DMS 273 treated with DMSO at 0.1 percent for 48 hours (cell line): ENCODE results near the gene MTCL1.

Source experiments
- DNase-seq: peaks from one replicate; lab custom pipeline; 2025; lab: John Stamatoyannopoulos, UW

The MTCL1 gene

DNA sequence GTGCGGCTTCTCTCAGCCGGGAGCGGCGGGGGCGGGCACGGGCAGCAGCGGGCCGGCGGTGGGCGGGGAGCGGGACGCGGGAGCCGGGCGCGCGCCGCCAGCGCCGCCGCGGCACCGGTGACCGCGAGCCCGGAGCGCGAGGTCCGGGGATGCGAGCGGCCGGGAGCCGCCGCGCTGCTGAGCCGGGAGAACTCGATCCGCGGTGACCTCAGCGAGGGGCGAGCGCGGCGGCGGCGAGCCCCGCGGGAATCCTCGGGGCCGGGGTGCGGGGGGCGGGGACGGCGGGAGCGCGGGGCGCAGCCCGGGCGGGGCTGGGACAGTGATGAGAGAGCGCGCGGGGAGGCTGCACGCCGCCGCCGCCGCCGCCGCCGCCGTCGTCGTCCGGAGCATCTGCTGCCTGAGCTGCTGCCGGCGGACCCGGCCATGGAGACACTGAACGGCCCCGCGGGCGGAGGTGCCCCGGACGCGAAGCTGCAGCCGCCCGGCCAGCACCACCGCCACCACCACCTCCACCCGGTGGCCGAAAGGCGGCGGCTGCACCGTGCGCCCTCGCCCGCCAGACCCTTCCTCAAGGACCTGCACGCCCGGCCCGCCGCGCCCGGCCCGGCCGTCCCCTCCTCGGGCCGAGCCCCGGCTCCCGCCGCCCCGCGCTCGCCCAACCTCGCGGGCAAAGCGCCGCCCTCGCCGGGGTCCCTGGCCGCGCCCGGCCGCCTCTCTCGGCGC is at the start of gene MTCL1:
Gene MTCL1, plus strand, starts transcription at position 319 of the 723 bp plus-strand sequence. Its CDS starts 105 bp downstream, at position 424.
- peak; percentile 25 for DNase-seq

DNA sequence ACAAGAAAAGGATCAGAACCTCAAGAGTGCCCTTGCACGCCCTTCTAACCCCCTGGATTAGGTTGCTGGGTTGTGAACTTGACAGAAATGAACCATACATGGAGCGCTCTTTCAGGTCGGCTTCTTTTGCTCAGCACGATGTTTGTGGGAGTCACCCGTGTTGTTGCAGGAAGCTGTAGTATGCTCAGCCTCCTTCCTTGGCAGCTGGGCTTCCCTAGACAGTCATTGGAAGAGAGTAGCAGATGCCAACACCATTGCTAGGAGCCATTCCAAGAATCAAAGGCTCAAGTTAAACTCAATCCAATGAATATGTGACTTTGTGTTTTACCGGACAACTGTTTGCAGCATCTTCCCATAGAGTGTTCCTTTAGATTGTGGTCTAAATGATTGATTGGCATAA is 49.1 kb upstream of the MTCL1 start:
- DNase-seq, result peak; percentile 13

DNA sequence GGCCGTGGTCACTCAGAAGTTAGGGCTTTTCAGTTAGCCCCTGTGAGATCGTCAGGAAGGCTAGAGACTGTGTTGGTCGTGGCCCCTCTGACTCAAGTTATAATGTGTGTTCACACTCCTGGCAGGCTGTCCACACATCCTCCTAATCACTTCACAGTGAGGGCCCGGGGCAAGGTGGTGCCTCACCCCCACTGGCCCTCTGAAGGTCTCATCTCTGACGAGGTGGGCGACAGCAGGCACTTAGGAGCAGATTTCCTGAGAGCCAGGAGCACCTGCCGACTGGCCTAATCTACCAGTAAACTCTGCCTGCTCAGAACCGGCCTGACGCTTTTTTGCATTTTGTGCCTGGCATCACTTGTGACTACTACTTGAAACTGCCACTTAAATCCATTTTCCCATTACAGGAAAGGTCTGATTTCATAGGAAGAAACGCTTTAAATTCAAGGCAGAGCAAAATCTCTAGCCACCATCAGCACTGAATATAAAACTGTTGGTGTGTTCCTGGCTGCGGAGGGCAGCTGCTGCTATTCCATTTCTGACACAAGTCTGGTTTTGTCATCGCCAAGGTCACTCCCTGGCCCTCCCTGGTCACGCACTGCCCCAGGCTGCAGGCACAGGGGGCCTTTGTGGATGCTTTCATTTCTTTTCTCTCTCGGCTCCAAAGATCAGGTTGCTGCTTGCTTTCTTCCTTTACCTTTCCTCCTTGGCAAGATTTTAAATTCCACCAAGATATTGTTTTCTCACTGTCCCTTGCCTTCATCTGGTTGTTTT is 48.1 kb upstream of the MTCL1 start:
- DNase-seq, result no peak

DNA sequence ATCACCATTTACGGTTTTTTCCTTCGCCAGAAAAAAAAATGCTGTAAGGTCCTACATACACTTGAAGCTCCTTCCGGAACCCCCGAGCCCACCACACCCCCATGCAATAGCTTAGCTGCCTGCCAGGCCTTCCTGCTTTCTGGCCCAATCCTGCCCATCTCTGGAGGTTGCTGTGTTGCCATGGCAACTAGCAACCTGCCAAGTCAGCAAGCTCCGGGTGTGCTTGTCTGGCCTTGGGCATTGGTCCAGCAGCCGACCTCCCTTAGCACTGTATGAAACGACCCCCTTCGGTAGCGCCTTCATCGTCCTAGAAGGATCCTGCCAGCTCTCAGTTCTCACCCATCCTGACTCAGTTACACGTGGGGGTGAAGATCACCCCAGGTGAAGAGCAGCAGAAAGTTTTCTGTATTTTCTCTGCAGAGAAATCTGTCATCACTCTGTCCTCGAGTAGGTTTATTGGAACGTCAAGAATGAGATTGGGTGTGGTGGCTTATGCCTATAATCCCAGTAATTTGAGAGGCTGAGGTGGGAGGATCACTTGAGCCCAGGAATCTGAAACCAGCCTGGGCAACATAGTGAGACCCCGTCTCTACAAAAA is 47.4 kb upstream of the MTCL1 start:
- peak; percentile 11 for DNase-seq

DNA sequence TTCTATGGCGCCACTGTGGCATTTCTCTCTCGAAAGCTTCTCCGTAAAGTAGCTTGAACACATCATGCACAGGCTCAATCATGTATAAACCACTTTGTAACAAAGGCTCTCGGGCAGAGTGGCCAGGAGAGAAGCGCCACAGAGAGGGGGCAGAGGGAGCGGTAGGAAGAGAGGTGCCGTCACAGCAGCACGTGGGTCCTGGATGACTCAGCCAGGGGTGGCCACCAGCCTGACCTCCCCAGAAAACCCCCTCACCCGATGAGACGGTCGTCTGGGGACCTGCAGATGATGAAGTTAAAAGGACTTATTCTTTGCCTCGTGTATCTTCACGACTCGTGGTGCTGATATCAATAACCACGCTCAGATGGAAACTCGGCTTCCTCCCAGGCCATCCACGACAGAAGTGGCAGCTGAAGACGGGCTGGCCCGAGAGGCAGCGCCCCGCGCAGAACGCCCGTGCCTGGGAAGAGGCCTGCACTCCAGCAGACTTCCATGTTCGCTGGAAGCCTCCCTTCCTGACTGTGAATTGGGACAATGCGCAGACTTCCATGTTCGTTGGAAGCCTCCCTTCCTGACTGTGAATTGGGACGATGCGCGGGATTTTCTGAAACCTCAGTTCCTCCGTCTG is 46.4 kb upstream of the MTCL1 start:
- no peak for DNase-seq

DNA sequence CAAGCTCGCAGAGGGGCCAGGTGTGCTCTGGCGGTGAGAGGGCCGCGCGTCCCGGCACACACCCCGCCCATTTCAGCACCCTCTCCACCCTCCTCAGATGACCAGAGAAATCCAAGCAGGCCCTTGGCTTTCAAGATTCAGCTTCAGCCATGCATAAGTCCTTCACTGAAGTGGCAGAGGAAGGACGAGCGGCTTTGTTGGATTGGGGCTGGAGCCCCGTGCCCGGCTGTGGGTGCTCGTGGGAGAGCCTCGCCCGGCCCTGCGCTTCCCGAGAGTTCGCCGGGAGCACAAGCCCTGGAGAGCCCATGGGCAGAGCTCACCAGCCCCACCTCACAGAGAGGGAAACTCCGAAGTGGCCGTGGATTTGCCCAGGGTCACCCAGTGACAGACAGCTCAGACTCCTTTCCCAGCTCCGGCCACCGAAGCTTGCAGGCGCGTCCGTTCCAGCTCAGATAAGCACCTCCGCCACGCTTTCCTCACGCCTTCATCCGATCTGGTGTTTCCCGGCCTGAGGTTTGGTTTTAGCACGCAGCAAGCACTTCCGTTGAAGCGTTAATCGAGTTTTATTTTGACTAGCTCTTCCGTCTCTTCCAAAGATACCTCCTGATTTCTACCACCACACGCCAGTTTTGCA is 45.6 kb upstream of the MTCL1 start:
- DNase-seq, result no peak

DNA sequence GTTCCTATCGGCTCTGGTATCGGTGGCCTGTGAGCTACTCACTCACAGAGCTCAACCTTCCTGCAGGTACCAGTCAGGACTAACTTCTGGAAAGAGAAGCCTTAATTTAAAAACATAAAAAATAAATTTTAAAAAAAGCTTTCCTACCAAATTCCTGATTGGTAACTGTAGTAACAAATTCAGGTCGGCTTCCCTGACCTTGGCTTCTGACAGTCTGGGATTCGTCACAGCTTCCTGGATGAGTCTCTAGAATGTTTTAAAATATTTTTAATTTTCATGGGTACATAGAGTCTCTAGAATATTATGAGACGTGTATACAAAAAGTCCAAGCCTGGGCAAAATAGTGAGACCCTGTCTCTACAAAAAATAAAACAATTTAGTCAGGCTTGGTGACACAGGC is 45.0 kb upstream of the MTCL1 start:
- no peak for DNase-seq

DNA sequence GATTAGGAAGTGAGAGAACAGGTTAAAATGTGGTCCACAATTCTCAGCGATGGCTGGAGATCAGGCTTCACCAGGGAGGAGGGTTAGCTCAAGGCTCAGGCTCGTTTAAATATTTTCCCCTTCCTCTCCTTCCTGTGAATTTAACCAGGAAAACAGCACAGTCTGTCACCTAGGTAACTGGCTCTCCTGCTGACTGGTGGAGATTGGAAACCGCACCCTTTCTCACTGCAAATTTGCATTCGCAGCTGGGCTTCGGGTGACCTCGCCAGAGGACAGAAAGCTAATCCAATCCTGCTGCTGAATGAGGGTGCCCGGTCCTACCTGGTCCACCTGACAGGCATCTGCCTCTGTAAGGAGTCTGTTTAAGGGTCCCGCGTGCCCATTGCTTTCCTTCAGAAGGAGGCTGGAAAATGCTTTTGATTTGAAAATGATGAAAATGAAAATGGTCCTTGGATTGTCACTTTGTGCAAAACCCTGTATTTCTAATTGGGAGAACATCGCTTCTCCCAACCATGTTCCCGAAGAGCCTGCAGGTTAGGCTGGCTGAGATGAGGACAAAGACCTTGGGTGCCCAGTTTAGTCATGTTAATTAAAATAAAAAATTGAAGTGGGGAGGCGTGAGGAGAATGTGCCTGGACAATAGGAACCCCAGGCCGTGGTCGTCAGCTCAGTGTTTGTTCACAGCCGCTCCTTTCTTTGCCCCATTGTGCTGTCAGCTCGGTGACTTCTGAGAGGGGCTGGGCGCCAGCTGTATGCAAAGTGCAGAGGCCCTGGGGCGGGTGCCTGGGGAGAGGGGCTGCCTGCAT is 43.4 kb upstream of the MTCL1 start:
- peak; percentile 64 for DNase-seq

DNA sequence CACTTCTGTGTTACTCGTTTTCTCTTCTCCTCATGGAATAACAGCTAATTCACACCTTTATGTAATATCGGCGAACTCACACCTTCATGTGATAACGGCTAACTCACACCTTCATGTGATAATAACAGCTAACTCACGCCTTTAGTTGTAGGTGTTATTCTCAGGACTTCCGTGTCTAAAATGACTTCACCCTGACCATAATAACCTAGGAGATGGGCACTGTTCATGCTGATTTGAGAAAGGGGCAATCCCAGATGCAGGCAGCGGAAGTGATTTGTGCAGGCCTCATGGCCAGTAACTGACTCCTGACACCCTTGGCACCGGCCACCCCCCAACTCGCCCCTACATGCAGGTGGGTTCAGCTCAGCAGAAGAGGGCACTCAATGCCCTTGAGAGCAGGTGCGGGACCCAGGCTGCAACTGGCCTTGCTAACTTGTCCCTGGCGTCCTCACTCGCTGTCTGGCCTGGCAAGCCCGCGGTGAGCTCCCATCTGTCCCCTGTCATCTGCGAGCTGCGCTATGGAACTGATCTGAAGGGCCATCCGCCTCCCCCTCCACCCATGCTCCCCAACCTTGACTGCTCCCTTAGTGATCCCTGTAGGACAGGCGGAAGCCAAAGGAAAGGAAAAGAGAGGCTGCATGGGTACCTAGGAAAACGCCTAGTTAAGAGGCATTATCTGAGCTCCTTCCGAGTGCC is 42.6 kb upstream of the MTCL1 start:
- no peak for DNase-seq

DNA sequence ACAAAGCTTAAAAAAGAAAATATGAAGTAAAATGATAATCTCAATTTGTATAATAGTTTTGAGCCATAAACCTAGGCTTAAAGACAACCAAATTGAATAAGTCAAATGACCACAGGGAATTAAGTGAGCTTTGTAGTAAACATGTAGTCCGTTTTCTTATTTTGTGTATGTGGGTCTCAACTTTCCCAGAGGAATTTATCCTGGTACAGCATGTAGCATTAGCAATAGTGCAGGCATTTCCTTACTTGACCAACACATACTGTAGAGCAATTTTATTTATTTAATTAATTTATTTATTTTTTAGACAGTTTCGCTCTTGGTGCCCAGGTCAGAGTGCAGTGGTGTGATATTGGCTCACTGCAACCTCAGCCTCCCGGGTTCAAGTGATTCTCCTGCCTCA is 37.5 kb upstream of the MTCL1 start:
- no peak for DNase-seq

DNA sequence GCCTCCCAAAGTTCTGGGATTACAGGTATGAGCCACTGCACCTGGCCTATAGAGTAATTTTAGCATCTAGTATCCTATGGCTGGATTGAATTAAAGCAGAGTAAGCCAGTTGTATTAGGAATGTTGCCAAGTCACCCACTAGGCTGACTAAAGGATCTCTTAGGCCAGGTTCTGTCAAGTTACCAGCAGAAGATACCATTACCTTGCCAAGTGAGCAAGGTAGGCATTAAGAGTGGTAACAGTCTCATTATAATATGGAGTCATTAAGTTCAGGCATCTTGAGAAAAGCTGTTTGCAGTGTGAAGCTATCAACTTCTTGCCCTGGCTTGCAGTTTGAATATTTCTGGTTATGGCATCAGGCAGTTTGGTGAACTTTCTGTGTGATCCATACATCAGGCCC is 37.0 kb upstream of the MTCL1 start:
- DNase-seq, result no peak

DNA sequence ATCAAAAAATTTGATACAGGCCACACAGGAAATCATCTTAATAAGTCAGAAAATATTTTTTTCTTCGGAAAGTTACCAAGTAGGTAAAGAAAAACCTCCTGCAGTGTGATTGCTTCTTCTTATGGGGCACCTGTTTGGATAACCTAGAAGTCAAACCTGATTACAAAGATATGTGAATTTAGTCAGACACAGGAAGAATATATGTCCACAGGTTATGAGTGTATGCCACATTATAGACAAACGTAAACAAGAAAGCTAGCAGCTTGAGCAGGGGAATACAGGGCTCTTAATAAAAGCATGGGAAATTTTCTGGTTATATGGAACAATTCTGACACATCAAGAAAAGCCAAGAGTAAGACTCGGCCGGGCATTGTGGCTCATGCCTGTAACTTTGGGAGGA is 35.8 kb upstream of the MTCL1 start:
- DNase-seq, result no peak

DNA sequence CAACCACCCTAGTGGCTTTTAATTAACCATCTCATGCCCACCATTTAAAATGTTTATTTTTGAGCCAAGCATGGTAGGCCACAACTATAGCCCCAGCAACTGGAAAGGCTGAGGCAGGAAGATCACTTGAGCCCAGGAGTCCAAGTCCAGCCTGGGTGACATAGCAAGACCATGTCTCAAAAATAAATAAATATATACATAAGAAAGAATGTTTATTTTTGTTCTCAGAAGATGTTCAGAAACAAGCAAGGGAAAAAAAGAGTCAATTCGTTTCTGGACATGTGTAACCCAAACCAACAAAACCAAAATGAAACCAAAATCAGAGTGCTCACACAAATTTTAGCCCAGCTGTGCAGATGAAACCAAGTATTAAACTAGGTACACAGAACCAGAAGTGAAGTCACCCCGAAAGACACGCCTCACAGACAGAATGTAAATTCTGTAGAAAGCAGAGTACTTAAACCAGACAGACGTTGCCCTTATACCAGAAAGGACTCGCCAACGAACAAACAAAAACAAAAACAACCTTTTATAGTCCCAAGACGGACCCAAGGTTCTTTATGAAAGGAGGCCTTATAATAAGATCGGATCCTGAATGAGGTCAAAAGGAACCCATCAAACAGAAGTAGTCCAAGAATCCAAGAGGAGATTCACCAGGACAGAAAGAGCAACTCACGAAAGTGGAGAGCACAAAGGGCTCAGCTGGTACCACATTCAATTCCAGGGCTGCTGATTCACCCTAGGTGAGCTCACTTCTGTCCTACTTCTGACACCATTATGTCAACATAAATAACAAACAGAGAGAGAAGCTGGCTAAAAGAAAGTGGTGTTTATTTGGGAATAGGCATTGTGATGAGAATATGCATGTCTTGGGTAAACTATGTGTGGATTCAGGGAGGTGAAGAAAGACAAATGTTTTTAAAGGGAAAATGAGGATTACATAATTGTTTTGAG is 31.8 kb upstream of the MTCL1 start:
- no peak for DNase-seq

DNA sequence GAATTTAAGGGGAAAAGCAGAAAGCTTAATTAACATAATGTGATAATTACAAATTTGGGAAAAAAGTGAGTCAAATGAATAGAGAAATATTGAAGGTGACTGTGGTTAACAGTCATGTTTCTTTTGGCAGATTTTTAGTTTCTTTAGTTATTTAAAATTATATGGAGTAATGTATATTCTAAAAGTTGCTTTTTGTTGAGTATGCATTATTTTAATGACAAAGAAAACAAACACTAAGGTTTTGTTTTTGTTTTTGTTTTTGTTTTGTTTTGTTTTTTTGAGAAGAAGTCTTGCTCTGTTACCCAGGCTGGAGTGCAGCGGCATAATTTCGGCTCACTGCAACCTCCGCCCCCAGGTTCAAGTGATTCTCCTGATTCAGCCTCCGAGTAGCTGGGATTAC is 30.3 kb upstream of the MTCL1 start:
- no peak for DNase-seq

DNA sequence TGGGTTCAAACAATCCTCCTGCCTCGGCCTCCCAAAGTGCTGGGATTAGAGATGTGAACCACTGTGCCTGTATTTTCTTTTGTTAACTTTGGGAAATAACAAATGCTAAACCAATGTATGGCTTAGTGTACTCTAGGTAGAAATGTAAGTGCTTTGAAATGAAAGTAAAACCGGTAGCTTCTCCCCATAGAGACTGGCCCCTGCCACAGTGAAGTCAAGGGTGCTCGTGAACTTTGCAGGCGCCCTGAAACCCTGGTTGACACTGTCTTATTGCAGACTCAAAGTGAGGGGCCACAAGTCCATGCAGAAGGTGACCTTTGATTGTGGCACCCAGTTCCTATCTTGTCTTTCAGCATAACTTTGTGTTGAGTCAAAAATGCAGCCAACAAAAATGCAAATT is 24.2 kb upstream of the MTCL1 start:
- DNase-seq, result no peak

DNA sequence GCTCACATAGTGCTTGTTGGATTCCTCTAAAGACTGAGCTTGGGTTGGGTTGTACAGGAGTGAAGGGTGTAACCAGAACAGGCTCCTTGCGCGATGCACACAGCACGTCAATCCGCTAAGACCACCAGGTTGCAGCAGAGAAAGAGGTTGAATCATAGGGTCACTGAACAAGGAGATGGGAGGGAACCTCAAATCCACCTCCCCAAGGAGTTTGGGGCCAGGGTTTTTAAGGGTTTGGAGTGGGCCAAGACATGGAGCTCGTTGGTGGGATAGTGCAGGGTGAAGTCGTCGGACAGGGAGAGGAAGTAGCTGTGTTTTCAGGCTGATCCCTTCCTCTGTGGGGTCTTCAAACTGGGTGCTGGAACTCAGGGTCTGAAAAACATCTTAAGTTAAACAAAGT is 20.8 kb upstream of the MTCL1 start:
- DNase-seq, result no peak

DNA sequence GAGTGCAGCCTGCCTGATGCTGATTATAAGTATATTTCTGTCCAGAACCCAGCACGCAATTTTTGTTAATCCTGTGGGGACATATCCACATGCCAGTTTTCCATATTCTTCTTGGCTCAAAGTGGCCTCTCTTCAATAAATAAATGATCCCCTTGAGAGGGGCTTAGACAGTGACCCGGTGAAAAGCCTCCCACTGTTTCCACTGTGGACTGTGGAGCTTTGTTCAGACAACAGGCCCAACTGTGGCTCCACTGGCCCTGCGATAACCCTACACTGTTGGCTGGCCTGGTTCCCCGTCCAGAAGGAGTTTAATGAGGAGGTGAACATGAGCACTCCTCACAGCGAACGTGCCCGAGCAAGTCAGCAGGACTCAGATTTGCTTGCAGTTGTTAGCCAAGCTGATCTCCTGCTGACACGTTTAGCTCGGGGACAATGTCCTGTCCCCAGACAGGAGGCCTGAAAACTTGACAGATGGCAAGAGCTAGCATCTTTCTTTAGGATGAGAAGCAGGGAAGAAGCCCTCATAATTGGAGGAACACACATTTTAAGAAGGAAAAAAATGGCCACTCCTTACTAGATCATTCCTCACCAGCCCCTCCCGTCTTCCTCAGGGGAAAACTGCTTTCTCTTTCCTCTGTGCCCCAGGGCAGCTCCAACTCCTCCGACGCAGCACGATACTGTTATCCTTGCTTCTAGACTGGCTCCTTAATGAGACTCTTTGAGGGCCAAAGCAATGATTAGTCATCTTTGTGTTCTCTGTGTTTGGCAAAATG is 20.0 kb upstream of the MTCL1 start:
- peak; percentile 94 for DNase-seq

DNA sequence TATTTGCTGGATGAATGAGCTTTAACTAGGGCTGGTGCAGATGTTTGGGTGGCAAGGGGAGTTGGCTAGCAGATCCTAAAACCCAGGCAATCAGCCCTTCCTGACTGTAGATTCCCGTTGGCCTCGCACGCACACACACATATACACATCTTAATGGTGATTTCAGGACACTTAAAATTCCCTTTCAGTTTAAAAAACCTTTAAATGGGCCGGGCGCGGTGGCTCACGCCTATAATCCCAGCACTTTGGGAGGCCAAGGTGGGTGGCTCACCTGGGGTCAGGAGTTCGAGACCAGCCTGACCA is 19.5 kb upstream of the MTCL1 start:
- no peak for DNase-seq

DNA sequence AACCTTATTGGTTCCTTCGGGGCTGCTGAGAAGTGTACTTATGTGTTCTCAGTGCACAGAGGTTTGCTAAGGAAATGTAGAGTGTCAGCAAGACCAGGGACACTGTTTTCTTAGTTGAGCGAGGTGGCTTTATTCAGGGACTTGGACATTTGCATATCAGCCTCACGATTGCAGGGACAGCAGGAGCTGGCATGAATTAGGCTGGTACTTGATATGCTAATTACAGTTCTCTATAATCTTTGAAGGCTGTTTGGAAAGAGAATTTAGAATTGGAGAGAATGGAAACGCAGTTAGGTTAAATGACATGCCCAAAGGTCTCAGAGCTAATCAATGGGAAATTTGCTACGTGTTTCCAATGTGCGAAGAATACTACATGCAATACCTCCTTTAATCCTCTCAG is 18.7 kb upstream of the MTCL1 start:
- DNase-seq, result peak; percentile 11
